Adrenal gland (tissue), 5 donors: ENCODE measurements around the gene CCDC187.

ENCODE experiments used
- CTCF ChIP-seq, 6 experiments: fragments of 450-650 bp in 4 of 6; fragments of 200-600 bp in 2 of 6; sonication (generic) in 1 of 6; IDR thresholded peaks; 1 replicate in 5 of 6; 2 replicates in 1 of 6; pipeline versions ENCODE4 v1.5.1 to v1.8.0; 2016 to 2021; ENCODE audit warnings: antibody characterized with exemption in 6 of 6, mild to moderate bottlenecking in 2 of 6, moderate library complexity in 1 of 6
- POLR2A ChIP-seq, 2 donors: fragments of 450-650 bp; IDR thresholded peaks; one replicate each; pipeline ENCODE4 v1.6.1; 2017; ENCODE audit warnings: antibody characterized with exemption in 2 of 2, mild to moderate bottlenecking in 2 of 2, moderate library complexity in 1 of 2
- donor health status: DM: no; HTN: no; CAD: no.

DNA sequence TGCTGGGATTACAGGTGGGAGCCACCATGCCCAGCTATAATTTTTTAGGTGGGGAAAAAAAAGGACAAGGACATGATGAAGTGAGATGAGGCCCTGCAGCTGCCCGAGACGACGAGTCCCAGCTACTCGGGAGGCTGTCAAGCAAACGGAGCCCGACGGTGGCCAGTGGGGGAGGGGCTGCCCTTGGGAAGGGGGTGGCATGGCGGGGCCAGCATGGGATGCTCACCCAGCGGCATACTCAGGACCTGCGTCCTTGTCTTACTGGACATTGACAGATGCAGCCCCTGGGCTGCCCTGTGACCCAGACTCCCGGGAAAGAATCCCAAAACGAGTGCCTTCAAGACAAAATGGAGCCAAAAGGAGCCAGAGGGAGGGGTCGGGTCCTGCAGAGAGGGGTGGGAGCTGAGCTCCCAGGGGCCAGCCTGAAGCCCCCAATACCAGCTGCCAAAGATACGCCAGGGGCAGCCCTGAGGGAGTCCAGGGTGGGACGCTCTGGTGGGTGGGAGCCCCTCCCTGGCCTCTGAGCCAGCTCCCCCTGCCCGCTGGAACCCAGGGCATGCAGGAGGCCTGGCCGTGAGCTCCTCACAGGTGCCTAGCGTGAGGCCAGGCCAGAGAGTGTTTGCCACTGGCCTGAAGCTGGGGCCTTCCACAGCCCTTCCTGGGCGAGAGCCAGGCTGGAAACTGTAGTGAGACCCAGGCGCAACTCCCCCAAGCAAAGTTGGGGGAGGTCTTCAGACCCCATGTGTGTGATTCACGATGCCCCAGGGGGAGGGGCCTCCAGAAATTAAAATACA is 15.7 kb downstream of the CCDC187 start:
- TF ChIP-seq CTCF (IDR thresholded peaks at IDR 0.05) (no peak), POLR2A (IDR thresholded peaks at IDR 0.05) (no peak)
